Hepatocyte (in vitro differentiated cells): Measurements from ENCODE around the gene SSC5D.
"Not testable (repeated sequence)": the region's sequence is repeated elsewhere in the genome, so short reads cannot be mapped to it uniquely, and the experiment has no call there.

ENCODE experiments used
- CTCF ChIP-seq: fragments of 200-600 bp; sonication (generic); IDR thresholded peaks from 2 replicates; pipeline ENCODE4 v1.5.1; 2016; ENCODE audit warnings: antibody characterized with exemption, mild to moderate bottlenecking; ENCODE audit not compliant: poor library complexity
- EZH2 ChIP-seq: fragments of 200-600 bp; sonication (generic); IDR thresholded peaks from 2 replicates; pipeline ENCODE4 v1.6.1; 2016; ENCODE audit warnings: antibody characterized with exemption, mild to moderate bottlenecking, borderline replicate concordance
- EZH2phosphoT487 ChIP-seq: fragments of 200-600 bp; sonication (generic); IDR thresholded peaks from one replicate; pipeline ENCODE4 v1.6.1; 2018; ENCODE audit warnings: antibody characterized with exemption, mild to moderate bottlenecking, low read depth, moderate library complexity; ENCODE audit not compliant: unreplicated experiment, severe bottlenecking

- TF ChIP-seq CTCF, EZH2phosphoT487, EZH2: not testable (repeated sequence)
Observed at GRCh38 chr19:55534280-55534679, 46.0 kb downstream of the SSC5D start.
